ENCODE measurements around the gene AMOTL1. TPM values are rescaled to one million over a fixed set of nuclear protein-coding genes. Genes with fewer than 3 reads are reported as not detected.

Gene AMOTL1
- polyA plus RNA-seq, 1 donor from 2014 or later: 10.7 TPM

- Histone ChIP-seq H3K27me3 (ENCODE audit: insufficient read depth, low read depth, low read length) (no peaks in the 10 kb centered on the region), H3K9me3 (ENCODE audit: low read length) (no peaks in the 10 kb centered on the region), H2AFZ (ENCODE audit: low read depth, low read length) (peak overlapping the region; percentile 54), H3K9me2 (ENCODE audit: insufficient read depth, low read length) (no peaks in the 10 kb centered on the region), H3F3A (ENCODE audit: insufficient read depth, low read length, poor library complexity, severe bottlenecking) (peaks cover 6% of the 10 kb centered on the region), H4K20me1 (ENCODE audit: insufficient read depth) (no peaks in the 10 kb centered on the region), H3K4me3 (ENCODE audit: low read length) (peak overlapping the region; percentile 81), H3K4me2 (ENCODE audit: low read length) (peak overlapping the region; percentile 94), H3K36me3 (ENCODE audit: insufficient read depth, low read length) (no peaks in the 10 kb centered on the region), H3K79me2 (replicated peaks; ENCODE audit: insufficient read depth, low read length) (peaks cover 2% of the 10 kb centered on the region), H3K9ac (ENCODE audit: low read length) (peak overlapping the region; percentile 49), H3K27ac (ENCODE audit: low read length) (no peak overlapping the region)
- TF ChIP-seq TAF1 (IDR thresholded peaks at IDR 0.05; ENCODE audit: low read depth) (no peak), EZH2 (IDR thresholded peaks at IDR 0.05; ENCODE audit: borderline replicate concordance, insufficient read depth, low read length, poor library complexity, severe bottlenecking) (no peak), MXI1 (conservative IDR thresholded peaks at IDR 0.05; ENCODE audit: poor library complexity, severe bottlenecking) (peak; percentile 72), EP300 (conservative IDR thresholded peaks at IDR 0.05; ENCODE audit: poor library complexity, severe bottlenecking) (peak; percentile 14), CTCF (IDR thresholded peaks at IDR 0.05; ENCODE audit: poor library complexity, severe bottlenecking) (no peak), REST (IDR thresholded peaks at IDR 0.05; ENCODE audit: borderline replicate concordance) (no peak), POLR2AphosphoS5 (IDR thresholded peaks at IDR 0.05) (no peak), SMC3 (conservative IDR thresholded peaks at IDR 0.05; ENCODE audit: poor library complexity) (peak; percentile 31), RAD21 (conservative IDR thresholded peaks at IDR 0.05) (no peak)
Measured at GRCh38 chr11:94740083-94741021, 27.8 kb upstream of the AMOTL1 start.

GRCh38 chr11:94741022-94741679 is 27.0 kb upstream of the AMOTL1 start:
- H3K9me3 ChIP-seq (ENCODE audit: low read length): no peaks in the 10 kb centered on the region
- peak overlapping the region; percentile 54 for H2AFZ ChIP-seq (ENCODE audit: low read depth, low read length)
- no peaks in the 10 kb centered on the region for H3K27me3 ChIP-seq (ENCODE audit: insufficient read depth, low read depth, low read length)
- TF ChIP-seq CTCF (IDR thresholded peaks at IDR 0.05; ENCODE audit: poor library complexity, severe bottlenecking) (peak; percentile 73), SMC3 (conservative IDR thresholded peaks at IDR 0.05; ENCODE audit: poor library complexity) (peak; percentile 54), RAD21 (conservative IDR thresholded peaks at IDR 0.05) (peak; percentile 44), POLR2AphosphoS5 (IDR thresholded peaks at IDR 0.05) (no peak)
- peak overlapping the region; percentile 81 for H3K4me3 ChIP-seq (ENCODE audit: low read length)
- no peaks in the 10 kb centered on the region for H3K9me2 ChIP-seq (ENCODE audit: insufficient read depth, low read length)
- H3F3A ChIP-seq (ENCODE audit: insufficient read depth, low read length, poor library complexity, severe bottlenecking): peaks cover 6% of the 10 kb centered on the region
- peak overlapping the region; percentile 36 for H3K27ac ChIP-seq (ENCODE audit: low read length)
- peak overlapping the region; percentile 49 for H3K9ac ChIP-seq (ENCODE audit: low read length)
- no peaks in the 10 kb centered on the region for H4K20me1 ChIP-seq (ENCODE audit: insufficient read depth)
- H3K36me3 ChIP-seq (ENCODE audit: insufficient read depth, low read length): no peaks in the 10 kb centered on the region
- peak overlapping the region; percentile 94 for H3K4me2 ChIP-seq (ENCODE audit: low read length)
- H3K79me2 ChIP-seq (replicated peaks; ENCODE audit: insufficient read depth, low read length): peaks cover 2% of the 10 kb centered on the region
